ENCODE results near the gene KIF19.

DNA sequence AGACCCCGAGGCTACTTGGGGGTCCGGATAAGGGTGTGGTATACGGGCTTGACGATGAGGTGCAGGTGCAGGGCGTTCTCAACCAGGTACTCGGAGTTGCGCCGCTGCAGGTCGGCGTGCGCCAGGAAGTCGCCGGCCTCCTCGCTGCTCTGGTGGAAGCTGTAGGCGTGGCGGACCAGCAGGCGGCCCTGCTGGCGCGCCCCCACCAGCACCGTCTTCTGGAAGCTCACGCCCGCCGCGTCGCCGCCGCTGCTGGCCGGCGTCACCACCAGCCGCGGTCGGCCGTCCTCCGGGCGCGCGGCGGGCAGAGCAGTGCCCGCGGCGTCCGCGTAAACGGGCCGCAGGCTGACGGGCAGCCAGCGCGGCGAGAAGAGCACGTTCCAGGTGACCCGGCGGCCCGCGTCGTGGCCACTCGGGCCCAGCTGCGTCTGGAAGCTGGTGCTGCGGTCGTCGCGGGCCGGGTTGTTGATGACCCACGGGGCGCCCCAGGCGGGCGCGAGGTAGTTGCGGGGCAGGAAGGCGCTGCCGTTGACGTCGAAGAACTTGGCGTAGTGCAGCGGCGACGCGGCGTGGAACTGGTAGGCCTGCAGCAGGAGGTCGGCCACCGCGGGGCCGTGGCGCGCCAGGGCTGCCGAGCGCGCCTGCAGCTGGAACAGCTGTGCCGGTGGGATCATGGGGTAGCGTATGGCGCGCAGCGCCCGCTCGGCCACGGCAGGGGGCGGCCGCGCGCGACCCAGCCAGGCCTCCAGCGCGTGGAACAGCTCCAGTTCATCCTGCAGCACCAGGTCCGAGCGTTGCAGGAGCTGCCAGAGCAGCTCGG, 30.8 kb downstream of the KIF19 start:
- TF ChIP-seq, protein P1, sequence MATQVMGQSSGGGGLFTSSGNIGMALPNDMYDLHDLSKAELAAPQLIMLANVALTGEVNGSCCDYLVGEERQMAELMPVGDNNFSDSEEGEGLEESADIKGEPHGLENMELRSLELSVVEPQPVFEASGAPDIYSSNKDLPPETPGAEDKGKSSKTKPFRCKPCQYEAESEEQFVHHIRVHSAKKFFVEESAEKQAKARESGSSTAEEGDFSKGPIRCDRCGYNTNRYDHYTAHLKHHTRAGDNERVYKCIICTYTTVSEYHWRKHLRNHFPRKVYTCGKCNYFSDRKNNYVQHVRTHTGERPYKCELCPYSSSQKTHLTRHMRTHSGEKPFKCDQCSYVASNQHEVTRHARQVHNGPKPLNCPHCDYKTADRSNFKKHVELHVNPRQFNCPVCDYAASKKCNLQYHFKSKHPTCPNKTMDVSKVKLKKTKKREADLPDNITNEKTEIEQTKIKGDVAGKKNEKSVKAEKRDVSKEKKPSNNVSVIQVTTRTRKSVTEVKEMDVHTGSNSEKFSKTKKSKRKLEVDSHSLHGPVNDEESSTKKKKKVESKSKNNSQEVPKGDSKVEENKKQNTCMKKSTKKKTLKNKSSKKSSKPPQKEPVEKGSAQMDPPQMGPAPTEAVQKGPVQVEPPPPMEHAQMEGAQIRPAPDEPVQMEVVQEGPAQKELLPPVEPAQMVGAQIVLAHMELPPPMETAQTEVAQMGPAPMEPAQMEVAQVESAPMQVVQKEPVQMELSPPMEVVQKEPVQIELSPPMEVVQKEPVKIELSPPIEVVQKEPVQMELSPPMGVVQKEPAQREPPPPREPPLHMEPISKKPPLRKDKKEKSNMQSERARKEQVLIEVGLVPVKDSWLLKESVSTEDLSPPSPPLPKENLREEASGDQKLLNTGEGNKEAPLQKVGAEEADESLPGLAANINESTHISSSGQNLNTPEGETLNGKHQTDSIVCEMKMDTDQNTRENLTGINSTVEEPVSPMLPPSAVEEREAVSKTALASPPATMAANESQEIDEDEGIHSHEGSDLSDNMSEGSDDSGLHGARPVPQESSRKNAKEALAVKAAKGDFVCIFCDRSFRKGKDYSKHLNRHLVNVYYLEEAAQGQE (IDR thresholded peaks at IDR 0.05; ENCODE audit: insufficient read depth in 1 of 2, low read depth in 2 of 2, low read length in 1 of 2), result no peak
- TF ChIP-seq, protein P2, sequence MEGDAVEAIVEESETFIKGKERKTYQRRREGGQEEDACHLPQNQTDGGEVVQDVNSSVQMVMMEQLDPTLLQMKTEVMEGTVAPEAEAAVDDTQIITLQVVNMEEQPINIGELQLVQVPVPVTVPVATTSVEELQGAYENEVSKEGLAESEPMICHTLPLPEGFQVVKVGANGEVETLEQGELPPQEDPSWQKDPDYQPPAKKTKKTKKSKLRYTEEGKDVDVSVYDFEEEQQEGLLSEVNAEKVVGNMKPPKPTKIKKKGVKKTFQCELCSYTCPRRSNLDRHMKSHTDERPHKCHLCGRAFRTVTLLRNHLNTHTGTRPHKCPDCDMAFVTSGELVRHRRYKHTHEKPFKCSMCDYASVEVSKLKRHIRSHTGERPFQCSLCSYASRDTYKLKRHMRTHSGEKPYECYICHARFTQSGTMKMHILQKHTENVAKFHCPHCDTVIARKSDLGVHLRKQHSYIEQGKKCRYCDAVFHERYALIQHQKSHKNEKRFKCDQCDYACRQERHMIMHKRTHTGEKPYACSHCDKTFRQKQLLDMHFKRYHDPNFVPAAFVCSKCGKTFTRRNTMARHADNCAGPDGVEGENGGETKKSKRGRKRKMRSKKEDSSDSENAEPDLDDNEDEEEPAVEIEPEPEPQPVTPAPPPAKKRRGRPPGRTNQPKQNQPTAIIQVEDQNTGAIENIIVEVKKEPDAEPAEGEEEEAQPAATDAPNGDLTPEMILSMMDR (IDR thresholded peaks at IDR 0.05), result peak; percentile 19; the same call in 1 of the 2 replicates
